HepG2 (cell line): ENCODE results near the gene TECTA. TPM values are rescaled to one million over a fixed set of nuclear protein-coding genes. Genes with fewer than 3 reads are reported as not detected.

ENCODE experiments used
- ATAC-seq: fragments of 200-7000 bp; cut with Tn5 transposase; 3 replicates; pipeline ENCODE4 v1.9.1; 2020; ENCODE audit warnings: mild to moderate bottlenecking, moderate library complexity
- BruUV-seq: library from RNA; stranded (reverse); fragments of 400-500 nt; replicated peaks from 2 replicates; lab custom pipeline; 2021; lab: Mats Ljungman, UMichigan
- CTCF ChIA-PET: fragments of 300-600 bp; formaldehyde crosslinking; extraction: SDS; loops from one replicate; lab custom pipeline; 2021; ENCODE audit warnings: low total read pairs, inconsistent platforms, low intra/inter-chr PET ratio; lab: Yijun Ruan, JAX
- POLR2A ChIA-PET: fragments of 350-600 bp; sonication (Branson Sonifier 250); formaldehyde crosslinking; loops from one replicate; lab custom pipeline; 2020; ENCODE audit warnings: antibody characterized with exemption, inconsistent platforms; lab: Yijun Ruan, JAX
- DNase-seq: peaks from one replicate; pipeline ENCODE4 v3.0.0-alpha.2; 2015; ENCODE audit warnings: low spot score
- FAIRE-seq: peaks from 3 replicates; lab custom pipeline; 2011; peaks lifted over from hg19 to GRCh38; lab: Jason Lieb, UNC
- H2AFZ ChIP-seq: one replicate; pipeline ENCODE4 v1.6.1; 2011; ENCODE audit warnings: low read length, inconsistent platforms
- H3K27ac ChIP-seq: fragments of 300-600 bp; 3 replicates; pipeline ENCODE4 v1.8.0; 2011; ENCODE audit warnings: mixed run types, mild to moderate bottlenecking, mixed read lengths, low read length, inconsistent platforms; ENCODE audit not compliant: insufficient read depth; ENCODE audit errors: extremely low read length
- H3K27me3 ChIP-seq, 2 experiments: fragments of 200-600 bp in 1 of 2; 2 replicates in 1 of 2; 3 replicates in 1 of 2; pipeline versions ENCODE4 v1.6.0 to v1.8.0; 2011; ENCODE audit warnings: low read length in 2 of 2, mild to moderate bottlenecking in 2 of 2, moderate library complexity in 2 of 2, inconsistent platforms in 1 of 2; ENCODE audit not compliant: insufficient read depth in 2 of 2, control insufficient read depth in 1 of 2
- H3K36me3 ChIP-seq, 2 experiments: fragments of 200-600 bp in 1 of 2; replicated peaks in 1 of 2; 2 replicates in 1 of 2; 3 replicates in 1 of 2; pipeline versions ENCODE4 v1.5.1 to v1.8.0; 2011; ENCODE audit warnings: low read length in 2 of 2, inconsistent platforms in 1 of 2; ENCODE audit not compliant: insufficient read depth in 2 of 2, control insufficient read depth in 1 of 2
- H3K4me1 ChIP-seq: 2 replicates; pipeline ENCODE4 v1.5.1; 2012; ENCODE audit warnings: low read length, inconsistent platforms; ENCODE audit not compliant: insufficient read depth
- H3K4me2 ChIP-seq: 2 replicates; pipeline ENCODE4 v1.6.0; 2011; ENCODE audit warnings: low read depth, low read length, inconsistent platforms
- H3K4me3 ChIP-seq, 3 experiments: fragments of 200-600 bp in 1 of 3; sonication (generic), shearing (Covaris generic) in 1 of 3; replicated peaks in 1 of 3; 2 replicates each; pipeline ENCODE4 v1.5.1; 2011 to 2016; ENCODE audit warnings: low read length in 3 of 3, inconsistent platforms in 2 of 3, low read depth in 2 of 3, mild to moderate bottlenecking in 2 of 3, control low read depth in 1 of 3, mixed read lengths in 1 of 3; ENCODE audit not compliant: insufficient read depth in 1 of 3
- H3K79me2 ChIP-seq: one replicate; pipeline ENCODE4 v1.6.1; 2011; ENCODE audit warnings: low read length, inconsistent platforms; ENCODE audit not compliant: insufficient read depth
- H3K9ac ChIP-seq: 2 replicates; pipeline ENCODE4 v1.6.0; 2011; ENCODE audit warnings: mild to moderate bottlenecking, low read depth, low read length, inconsistent platforms; ENCODE audit not compliant: insufficient read depth
- H3K9me3 ChIP-seq: 2 replicates; pipeline ENCODE4 v1.5.1; 2012; ENCODE audit warnings: mild to moderate bottlenecking, low read length
- H4K20me1 ChIP-seq: 2 replicates; pipeline ENCODE4 v1.6.0; 2011; ENCODE audit warnings: inconsistent platforms, mild to moderate bottlenecking, low read length, moderate library complexity; ENCODE audit not compliant: insufficient read depth
- CREM ChIP-seq, 2 experiments: sonication (generic) in 1 of 2; formaldehyde crosslinking in 1 of 2; IDR thresholded peaks; 2 replicates each; pipeline versions ENCODE4 v1.4.0 to v1.6.1; 2016 to 2020; ENCODE audit warnings: antibody characterized with exemption in 1 of 2, mild to moderate bottlenecking in 1 of 2, missing genetic modification reagents in 1 of 2
- DNMT3B ChIP-seq: conservative IDR thresholded peaks from 2 replicates; pipeline ENCODE4 v1.6.1; 2016; ENCODE audit warnings: missing biosample characterization, control low read depth
- IRF9 ChIP-seq: sonication (generic); formaldehyde crosslinking; IDR thresholded peaks from 2 replicates; pipeline ENCODE4 v1.8.0; 2022; ENCODE audit warnings: missing genetic modification reagents, mild to moderate bottlenecking, borderline replicate concordance
- RORA ChIP-seq: sonication (generic); formaldehyde crosslinking; IDR thresholded peaks from 2 replicates; pipeline ENCODE4 v1.5.0; 2020; ENCODE audit warnings: mild to moderate bottlenecking, missing genetic modification reagents, moderate library complexity
- ZBTB7B ChIP-seq: sonication (generic); formaldehyde crosslinking; IDR thresholded peaks from 2 replicates; pipeline ENCODE4 v1.4.0; 2020; ENCODE audit warnings: missing genetic modification reagents
- ZFYVE20 ChIP-seq: sonication (generic); formaldehyde crosslinking; IDR thresholded peaks from 2 replicates; pipeline ENCODE4 v1.8.0; 2023; ENCODE audit warnings: low read depth, mild to moderate bottlenecking, moderate library complexity, missing genetic modification reagents, borderline replicate concordance
- ZNF343 ChIP-seq: sonication (generic); formaldehyde crosslinking; IDR thresholded peaks from 2 replicates; pipeline ENCODE4 v1.4.0; 2020; ENCODE audit warnings: mild to moderate bottlenecking, missing genetic modification reagents
- WGBS: methylation state at CpG from one replicate; pipeline ENCODE4 v1.1.6; 2017; ENCODE audit warnings: low lambda C conversion rate; 5-methylcytosine and 5-hydroxymethylcytosine counted together
- in situ Hi-C: cut with HindIII; loops from 2 replicates; pipeline ENCODE4 v1.10.0; 2017; ENCODE audit warnings: low pct_unique_long_range_greater_than_20kb; ENCODE audit not compliant: extremely low pct_ligation_motif_present
- intact Hi-C: fragments of 100-400 bp; cut with micrococcal nuclease; formaldehyde crosslinking; loops from one replicate; pipeline ENCODE4 v1.10.0; 2022; ENCODE audit not compliant: unreplicated experiment
- polyA plus RNA-seq, 8 experiments: library from polyadenylated mRNA; depleted of rRNA in 3 of 8; stranded (reverse) in 7 of 8; unstranded in 1 of 8; fragments of >200 nt; fragmentation: Illumina TruSeq in 4 of 8; extraction: Trizol in 4 of 8; gene quantifications; 2 replicates each; pipeline versions ENCODE4 v1.2.1 to v1.2.3, GENCODE V29; 2011 to 2016; ENCODE audit warnings: low read depth in 4 of 8, missing spikeins in 1 of 8, mixed read lengths in 1 of 8; ENCODE audit not compliant: insufficient read depth in 1 of 8
- total RNA-seq, 5 experiments: library from RNA; depleted of rRNA; stranded (reverse); fragments of >200 nt; fragmentation: Illumina TruSeq; extraction: Trizol; gene quantifications; 2 replicates each; pipeline ENCODE4 v1.2.3, GENCODE V29; 2016; ENCODE audit warnings: low read depth in 1 of 5
- TF ChIP-seq, protein P1 (sequence below): sonication (generic); formaldehyde crosslinking; IDR thresholded peaks from 2 replicates; pipeline ENCODE4 v1.4.0; 2020; ENCODE audit warnings: missing genetic modification reagents

TECTA gene
- total and polyA plus RNA-seq, 2 of the 13 experiments (the other 11 are each of a cell fraction or from before 2014, with no cell fraction given), result 0.04 to 0.17 TPM

GRCh38 chr11:121122328-121122727, 21.3 kb downstream of the TECTA start:
- Histone ChIP-seq H3K79me2 (no peaks in the 10 kb centered on the region), H3K27ac (no peak overlapping the region), H3K4me1 (no peaks in the 10 kb centered on the region), H3K9ac (no peak overlapping the region), H3K36me3 (no peaks in the 10 kb centered on the region), H3K9me3 (peaks cover 16% of the 10 kb centered on the region), H4K20me1 (no peaks in the 10 kb centered on the region)
- CTCF ChIA-PET, result no interaction called here
- no peak for FAIRE-seq
- POLR2A ChIA-PET, result no interaction called here
- no peak for DNase-seq
- 24% methylated on average over 3 of the region's 3 CpGs for WGBS
- TF ChIP-seq RORA (CRISPR knock-in tag), result no peak
- no peak for TF ChIP-seq ZNF343 (CRISPR knock-in tag)
- no peak for TF ChIP-seq DNMT3B (CRISPR knock-in tag)
- no peak for TF ChIP-seq ZBTB7B (CRISPR knock-in tag)
- TF ChIP-seq, protein P1, sequence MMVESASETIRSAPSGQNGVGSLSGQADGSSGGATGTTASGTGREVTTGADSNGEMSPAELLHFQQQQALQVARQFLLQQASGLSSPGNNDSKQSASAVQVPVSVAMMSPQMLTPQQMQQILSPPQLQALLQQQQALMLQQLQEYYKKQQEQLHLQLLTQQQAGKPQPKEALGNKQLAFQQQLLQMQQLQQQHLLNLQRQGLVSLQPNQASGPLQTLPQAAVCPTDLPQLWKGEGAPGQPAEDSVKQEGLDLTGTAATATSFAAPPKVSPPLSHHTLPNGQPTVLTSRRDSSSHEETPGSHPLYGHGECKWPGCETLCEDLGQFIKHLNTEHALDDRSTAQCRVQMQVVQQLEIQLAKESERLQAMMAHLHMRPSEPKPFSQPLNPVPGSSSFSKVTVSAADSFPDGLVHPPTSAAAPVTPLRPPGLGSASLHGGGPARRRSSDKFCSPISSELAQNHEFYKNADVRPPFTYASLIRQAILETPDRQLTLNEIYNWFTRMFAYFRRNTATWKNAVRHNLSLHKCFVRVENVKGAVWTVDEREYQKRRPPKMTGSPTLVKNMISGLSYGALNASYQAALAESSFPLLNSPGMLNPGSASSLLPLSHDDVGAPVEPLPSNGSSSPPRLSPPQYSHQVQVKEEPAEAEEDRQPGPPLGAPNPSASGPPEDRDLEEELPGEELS (CRISPR knock-in tag), result no peak
- TF ChIP-seq CREM (IDR thresholded peaks at IDR 0.05), result no peak
- TF ChIP-seq CREM (CRISPR knock-in tag; IDR thresholded peaks at IDR 0.05), result no peak
- TF ChIP-seq ZFYVE20 (CRISPR knock-in tag), result no peak
- no peak for TF ChIP-seq IRF9 (CRISPR knock-in tag)
- TF ChIP-seq, all 625 proteins: peak for 0
- no peak overlapping the region for H2AFZ ChIP-seq
- no peak for ATAC-seq
- no peak overlapping the region for H3K4me3 ChIP-seq
- no TSS peak for BruUV-seq
- H3K4me2 ChIP-seq, result no peak overlapping the region
- intact Hi-C loops, result no loop called here
- in situ Hi-C loops, result no loop called here
- peaks cover 1 to 9% of the 10 kb centered on the region in 2 experiments; a peak in 3 of 5 replicates for H3K27me3 ChIP-seq
